Activated naive CD4-positive, alpha-beta T cell treated with anti-CD3 and anti-CD28 coated beads, Interleukin-2, amount 50 U/mL, for 72 hours (primary cell): ENCODE measurements around the gene OR1I1. TPM values are rescaled to one million over a fixed set of nuclear protein-coding genes. Genes with fewer than 3 reads are reported as not detected.
"Not testable (repeated sequence)": the region's sequence is repeated elsewhere in the genome, so short reads cannot be mapped to it uniquely, and the experiment has no call there.

ENCODE experiments used
- ATAC-seq, 2 donors: fragments of 150-1000 bp; cut with Tn5 transposase; 2 replicates each; pipeline ENCODE4 v1.10.0; 2021; ENCODE audit warnings: mild to moderate bottlenecking in 2 of 2, moderate library complexity in 2 of 2
- DNase-seq, 2 donors: peaks; one replicate each; pipeline ENCODE4 v3.0.0; 2021 to 2022; ENCODE audit warnings: low spot score in 2 of 2
- H3K27ac Mint-ChIP-seq, 2 donors: one replicate each; pipeline ENCODE4 v1.8.0; 2022; ENCODE audit warnings: mild to moderate bottlenecking in 2 of 2, mixed read lengths in 2 of 2
- H3K36me3 Mint-ChIP-seq, 2 donors: one replicate each; pipeline ENCODE4 v1.8.0; 2022; ENCODE audit warnings: mixed read lengths in 2 of 2
- H3K9me3 Mint-ChIP-seq, 2 donors: one replicate each; pipeline ENCODE4 v1.8.0; 2022; ENCODE audit warnings: mixed read lengths in 2 of 2
- total RNA-seq, 2 donors: library from RNA; stranded (reverse); gene quantifications; one replicate each; pipeline ENCODE4 v1.2.3, GENCODE V29; 2022

OR1I1 gene
- total RNA-seq, 2 donors from 2014 or later: not detected

DNA sequence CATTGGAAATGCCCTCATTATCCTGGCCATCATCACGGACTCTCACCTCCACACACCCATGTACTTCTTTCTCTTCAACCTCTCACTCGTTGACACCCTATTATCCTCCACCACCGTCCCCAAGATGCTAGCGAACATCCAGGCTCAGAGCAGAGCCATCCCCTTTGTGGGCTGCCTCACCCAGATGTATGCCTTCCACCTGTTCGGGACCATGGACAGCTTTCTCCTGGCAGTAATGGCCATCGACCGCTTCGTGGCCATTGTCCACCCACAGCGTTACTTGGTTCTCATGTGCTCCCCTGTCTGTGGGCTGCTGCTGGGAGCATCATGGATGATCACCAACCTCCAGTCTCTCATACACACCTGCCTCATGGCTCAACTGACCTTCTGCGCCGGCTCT is 5.2 kb downstream of the OR1I1 start:
- no peak for ATAC-seq
- H3K36me3 Mint-ChIP-seq: no peaks in the 10 kb centered on the region
- no peak for DNase-seq
- no peaks in the 10 kb centered on the region for H3K9me3 Mint-ChIP-seq
- H3K27ac Mint-ChIP-seq: no peak overlapping the region

- no peaks in the 10 kb centered on the region for H3K9me3 Mint-ChIP-seq
- peak in 1 of 2 donors; percentile 68 for DNase-seq
- ATAC-seq: peak; percentile 74 to 81
- H3K27ac Mint-ChIP-seq: peak overlapping the region; percentile 67 to 83
- no peaks in the 10 kb centered on the region for H3K36me3 Mint-ChIP-seq
Observed at GRCh38 chr19:15091918-15092753, 10.1 kb downstream of the OR1I1 start.

DNA sequence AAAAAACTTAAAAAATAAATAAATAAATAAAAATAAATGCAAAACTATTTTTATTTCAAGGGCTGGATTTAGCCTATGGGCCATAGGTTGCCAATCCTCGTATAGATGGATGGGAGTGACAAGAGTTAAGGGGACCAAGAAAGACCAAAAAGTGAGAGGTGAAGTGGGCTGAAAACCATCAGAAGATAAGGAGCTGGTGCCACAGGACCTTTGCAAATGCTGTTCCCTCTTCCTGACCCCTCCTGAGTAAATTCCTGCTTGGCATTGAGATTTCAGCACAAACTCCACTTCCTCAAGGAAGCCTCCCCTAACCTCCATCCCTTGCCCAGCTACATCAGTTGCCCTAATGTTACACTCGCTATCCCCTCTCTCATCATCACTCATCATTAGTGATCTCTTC is 11.0 kb downstream of the OR1I1 start:
- no peak overlapping the region for H3K27ac Mint-ChIP-seq
- no peaks in the 10 kb centered on the region for H3K36me3 Mint-ChIP-seq
- DNase-seq (no peak), ATAC-seq (no peak)
- no peaks in the 10 kb centered on the region for H3K9me3 Mint-ChIP-seq

DNA sequence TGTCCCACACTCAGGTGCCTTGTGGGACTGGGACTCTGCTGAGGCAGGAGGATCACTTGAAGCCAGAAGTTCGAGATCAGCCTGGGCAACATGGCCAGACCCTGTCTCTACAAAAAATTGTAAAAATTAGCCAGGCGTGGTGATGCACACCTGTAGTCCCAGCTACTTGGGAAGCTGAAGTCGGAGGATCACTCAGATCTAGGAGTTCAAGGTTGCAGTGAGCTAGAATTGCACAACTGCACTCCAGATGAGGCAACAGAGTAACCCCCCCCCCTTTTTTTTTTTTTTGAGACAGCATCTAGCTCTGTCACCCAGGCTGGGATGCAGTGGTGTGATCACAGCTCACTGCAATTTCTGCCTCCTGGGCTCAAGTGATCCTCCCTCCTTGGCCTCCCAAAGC is 14.2 kb downstream of the OR1I1 start:
- ATAC-seq (no peak), DNase-seq (no peak)
- Mint-ChIP-seq H3K9me3 (no peaks in the 10 kb centered on the region), H3K27ac (no peak overlapping the region), H3K36me3 (no peaks in the 10 kb centered on the region)

GRCh38 chr19:15097980-15098379 is 16.0 kb downstream of the OR1I1 start:
- DNase-seq, H3K27ac Mint-ChIP-seq, ATAC-seq, H3K36me3 Mint-ChIP-seq, H3K9me3 Mint-ChIP-seq: not testable (repeated sequence)

GRCh38 chr19:15098460-15098859 is 16.4 kb downstream of the OR1I1 start:
- Mint-ChIP-seq H3K9me3 (peaks cover 2% of the 10 kb centered on the region in 2 donors), H3K27ac (no peak overlapping the region)
- ATAC-seq: no peak

DNA sequence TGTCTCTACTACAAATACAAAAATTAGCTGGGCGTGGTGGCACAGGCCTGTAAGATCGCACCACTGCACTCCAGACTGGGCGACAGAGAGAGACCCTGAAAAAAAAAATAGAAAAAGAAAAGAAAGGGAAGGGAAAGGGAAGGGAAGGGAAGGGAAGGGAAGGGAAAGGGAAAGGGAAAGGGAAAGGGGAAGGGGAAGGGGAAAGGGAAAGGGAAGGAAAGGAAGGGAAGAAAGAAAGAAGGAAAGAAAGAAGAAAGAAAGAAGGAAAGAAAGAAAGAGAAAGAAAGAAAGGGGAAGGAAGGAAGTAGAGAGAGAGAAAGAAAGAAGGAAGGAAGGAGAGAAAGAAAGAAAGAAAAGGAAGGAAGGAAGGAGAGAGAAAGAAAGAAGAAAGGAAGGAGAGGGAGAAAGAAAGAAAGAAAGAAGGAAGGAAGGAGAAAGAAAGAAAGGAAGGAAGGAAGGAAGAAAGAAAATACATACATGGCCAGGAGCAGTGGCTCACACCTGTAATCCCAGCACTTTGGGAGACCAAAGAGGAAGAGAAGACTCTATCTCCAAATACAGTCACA is 17.1 kb downstream of the OR1I1 start:
- Mint-ChIP-seq H3K9me3 (peaks cover 6% of the 10 kb centered on the region in 2 donors), H3K36me3 (peaks cover 0 to 13% of the 10 kb centered on the region in 2 donors), H3K27ac (no peak overlapping the region)
- DNase-seq: no peak
- no peak for ATAC-seq

More at GRCh38 chr19:15098460-15098859, 16.4 kb downstream of the OR1I1 start:
- DNase-seq: no peak
- peaks cover 0 to 8% of the 10 kb centered on the region in 2 donors for H3K36me3 Mint-ChIP-seq

DNA sequence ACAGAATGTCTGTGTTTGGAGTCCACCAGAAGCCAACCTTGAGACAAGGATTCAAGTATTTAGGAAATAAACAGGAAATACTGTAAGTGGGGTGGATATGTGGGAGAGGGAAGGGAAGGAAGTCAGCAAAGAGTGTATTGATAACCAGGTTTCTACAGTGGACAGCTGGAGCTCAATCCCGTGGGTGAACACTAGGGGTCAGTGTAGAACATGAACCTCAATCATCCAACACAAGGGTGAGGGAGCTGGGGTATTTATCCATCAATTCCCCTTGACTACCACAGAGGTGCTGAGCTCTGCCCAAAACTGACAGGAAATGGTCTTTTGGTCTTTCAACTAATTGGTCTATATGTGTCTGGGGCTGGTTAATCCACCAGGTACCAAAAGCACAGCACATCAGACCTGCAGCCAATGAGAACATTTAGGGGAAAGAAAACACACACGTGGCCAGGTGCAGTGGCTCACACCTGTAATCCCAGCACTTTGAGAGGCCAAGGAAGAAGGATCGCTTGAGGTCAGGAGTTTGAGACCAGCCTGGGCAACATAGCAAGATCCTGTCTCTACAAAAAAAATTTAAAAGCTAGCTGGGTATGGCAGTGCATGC is 19.6 kb downstream of the OR1I1 start:
- peaks cover 5 to 35% of the 10 kb centered on the region in 2 donors for H3K36me3 Mint-ChIP-seq
- H3K9me3 Mint-ChIP-seq: peaks cover 10 to 13% of the 10 kb centered on the region in 2 donors
- ATAC-seq (peak; percentile 68 to 81), DNase-seq (peak in 1 of 2 donors; percentile 67)
- no peak overlapping the region for H3K27ac Mint-ChIP-seq

- Mint-ChIP-seq H3K27ac (no peak overlapping the region), H3K36me3 (peaks cover 5 to 39% of the 10 kb centered on the region in 2 donors), H3K9me3 (peaks cover 10 to 13% of the 10 kb centered on the region in 2 donors)
- DNase-seq (no peak), ATAC-seq (no peak)
Observed at GRCh38 chr19:15104003-15104402, 22.0 kb downstream of the OR1I1 start.

GRCh38 chr19:15104411-15104810 is 22.4 kb downstream of the OR1I1 start:
- ATAC-seq (no peak), DNase-seq (no peak)
- no peak overlapping the region for H3K27ac Mint-ChIP-seq
- H3K36me3 Mint-ChIP-seq: peaks cover 5 to 39% of the 10 kb centered on the region in 2 donors
- peaks cover 10 to 13% of the 10 kb centered on the region in 2 donors for H3K9me3 Mint-ChIP-seq

DNA sequence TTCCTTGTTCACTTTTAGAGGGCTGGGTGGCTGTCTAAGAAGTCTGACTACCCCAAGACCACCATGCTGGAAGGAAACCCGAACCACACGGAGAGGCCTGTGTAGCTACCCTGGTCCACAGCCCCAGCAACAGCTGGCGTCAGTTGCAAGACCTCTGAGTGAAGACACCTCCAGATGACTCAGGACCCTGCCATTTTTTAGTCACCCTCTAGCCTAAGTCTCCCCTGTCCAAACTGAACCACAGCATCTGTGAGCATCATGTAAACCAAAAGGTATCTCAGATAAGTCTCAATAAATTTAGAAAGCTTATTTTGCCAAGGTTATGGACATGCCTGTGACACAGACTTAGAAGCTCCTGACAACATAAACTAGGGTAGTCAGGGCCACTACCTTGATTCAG is 23.0 kb downstream of the OR1I1 start:
- Mint-ChIP-seq H3K27ac (no peak overlapping the region), H3K36me3 (peaks cover 5 to 39% of the 10 kb centered on the region in 2 donors), H3K9me3 (peaks cover 10 to 13% of the 10 kb centered on the region in 2 donors)
- peak in 1 of 2 donors; percentile 24 for ATAC-seq
- no peak for DNase-seq

DNA sequence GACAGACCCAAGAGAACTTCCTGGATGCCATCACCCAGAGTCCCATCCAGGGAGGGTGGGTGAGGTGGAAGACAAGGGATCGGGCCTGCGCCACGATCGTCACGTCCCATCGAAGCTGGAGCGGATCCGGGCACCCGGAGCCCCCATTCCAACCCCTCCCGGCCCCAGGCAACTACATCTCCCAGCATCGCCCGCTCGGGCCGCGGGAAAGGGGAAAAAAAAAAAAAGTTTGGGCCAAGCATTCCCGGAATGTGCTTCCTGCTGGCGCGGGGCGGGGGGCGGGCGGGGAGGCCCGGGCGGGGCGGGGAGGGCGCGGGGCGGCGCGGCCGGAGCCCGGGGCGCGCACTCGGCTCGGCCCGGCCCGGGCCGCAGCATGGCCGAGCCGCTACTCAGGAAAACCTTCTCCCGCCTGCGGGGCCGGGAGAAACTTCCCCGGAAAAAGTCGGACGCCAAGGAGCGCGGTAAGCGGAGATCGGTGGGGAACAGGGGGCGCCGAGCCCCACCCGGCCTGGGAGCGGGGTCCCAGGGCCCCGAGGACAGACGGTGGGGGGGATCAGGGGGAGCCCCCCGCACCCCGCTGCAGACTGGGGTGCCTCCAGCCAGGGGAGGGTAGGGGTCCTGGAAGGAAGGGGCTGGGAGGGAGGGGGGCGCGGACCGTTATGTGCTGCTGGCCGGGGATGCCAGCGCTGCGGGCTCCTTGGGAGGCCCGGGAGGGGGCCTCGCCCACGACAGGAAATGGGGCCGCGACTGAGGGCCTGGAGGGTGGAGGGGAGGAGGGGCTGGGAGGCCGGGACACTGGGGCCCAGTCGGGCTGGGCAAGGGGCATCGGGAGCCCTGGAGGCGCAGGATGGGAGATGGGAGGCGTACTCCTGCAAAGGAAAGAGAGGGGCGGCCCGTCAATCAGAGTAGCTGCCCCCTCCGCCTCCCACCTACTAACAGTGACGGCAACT is 25.3 kb downstream of the OR1I1 start, which contains the start of gene SYDE1:
SYDE1 (plus strand) TSS at position 341 of the 950 bp plus-strand sequence; CDS start at position 374, 33 bp downstream.
- ATAC-seq (peak; percentile 51 to 65), DNase-seq (peak in 1 of 2 donors; percentile 37)
- Mint-ChIP-seq H3K27ac (peak within 1 kb of the TSS; percentile 29 to 68), H3K36me3 (peaks cover 5 to 33% of the 10 kb centered on the region in 2 donors), H3K9me3 (peaks cover 10 to 13% of the 10 kb centered on the region in 2 donors)

DNA sequence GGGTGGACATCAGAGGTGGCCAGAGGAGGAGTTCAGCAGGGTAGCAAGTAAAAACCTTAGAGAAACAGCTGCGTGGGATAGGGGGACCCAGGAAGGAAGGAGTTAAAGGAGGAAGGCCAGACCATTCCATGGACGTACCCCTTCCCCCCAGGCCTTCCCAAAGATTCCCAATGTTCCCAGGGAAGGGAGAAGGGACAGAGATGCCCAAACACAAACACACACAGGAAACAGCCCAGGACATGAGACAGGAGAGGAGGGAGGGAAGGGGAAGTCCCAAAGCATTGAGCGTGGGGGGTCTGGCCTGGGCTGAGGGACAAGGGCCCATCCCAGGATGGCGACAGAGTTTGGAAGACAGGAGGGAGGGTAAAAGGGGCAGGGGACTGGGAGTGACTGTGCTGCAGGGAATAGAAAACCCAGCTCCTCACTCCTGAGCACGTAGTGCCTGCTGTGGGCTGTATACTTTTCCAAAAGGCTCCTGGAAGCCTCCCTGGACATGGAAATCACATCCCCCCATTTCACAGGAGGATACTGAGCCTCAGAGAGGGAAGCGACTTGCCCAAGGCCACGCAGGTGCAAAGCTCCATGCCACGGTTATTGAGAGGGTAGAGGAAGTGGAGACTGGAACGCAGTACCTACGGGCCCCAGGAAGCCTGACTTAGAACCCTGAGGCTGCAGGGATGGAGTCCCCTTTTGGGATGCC is 26.3 kb downstream of the OR1I1 start:
- Mint-ChIP-seq H3K9me3 (peaks cover 10 to 13% of the 10 kb centered on the region in 2 donors), H3K36me3 (peaks cover 5 to 32% of the 10 kb centered on the region in 2 donors), H3K27ac (peak overlapping the region in 1 of 2 donors; percentile 68)
- DNase-seq (no peak), ATAC-seq (no peak)

DNA sequence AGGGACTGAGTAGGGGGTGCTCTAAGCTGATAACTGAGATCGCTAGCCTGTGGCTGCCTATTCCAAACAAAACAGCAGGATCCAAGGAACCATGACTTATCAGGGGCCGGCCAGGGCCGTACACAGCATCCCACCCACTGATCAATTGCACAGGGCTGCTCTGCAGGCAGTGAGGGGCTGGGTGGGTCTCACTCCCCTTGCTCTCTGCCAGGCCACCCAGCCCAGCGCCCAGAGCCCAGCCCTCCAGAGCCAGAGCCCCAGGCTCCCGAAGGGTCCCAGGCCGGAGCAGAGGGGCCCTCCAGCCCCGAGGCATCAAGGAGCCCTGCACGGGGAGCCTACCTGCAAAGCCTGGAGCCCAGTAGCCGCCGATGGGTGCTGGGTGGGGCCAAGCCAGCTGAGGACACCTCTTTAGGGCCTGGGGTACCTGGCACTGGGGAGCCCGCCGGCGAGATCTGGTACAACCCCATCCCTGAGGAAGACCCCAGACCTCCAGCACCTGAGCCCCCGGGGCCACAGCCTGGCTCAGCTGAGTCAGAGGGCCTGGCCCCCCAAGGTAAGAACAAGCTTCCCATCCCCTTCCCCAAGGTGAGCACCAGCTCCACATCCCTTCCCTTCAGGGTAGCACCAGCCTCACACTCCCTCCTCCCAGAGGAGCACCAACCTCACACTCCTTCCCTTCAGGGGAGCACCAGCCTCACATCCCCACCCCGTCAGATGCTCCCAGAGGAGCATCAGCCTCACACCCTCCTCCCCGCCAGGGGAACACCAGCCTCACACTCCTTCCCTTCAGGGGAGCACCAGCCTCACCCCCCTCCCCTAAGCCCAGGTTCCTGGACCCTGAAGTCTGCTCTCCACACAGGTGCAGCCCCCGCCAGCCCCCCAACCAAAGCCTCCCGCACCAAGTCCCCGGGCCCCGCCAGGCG is 27.1 kb downstream of the OR1I1 start:
- Mint-ChIP-seq H3K36me3 (peaks cover 5 to 26% of the 10 kb centered on the region in 2 donors), H3K27ac (no peak overlapping the region), H3K9me3 (peaks cover 5 to 7% of the 10 kb centered on the region in 2 donors)
- no peak for ATAC-seq
- no peak for DNase-seq
